GM21381 (cell line): ENCODE results near the gene VDR.
A peak's percentile ranks its signal among the peaks of the same experiment; 100 is the strongest.
"Not testable (repeated sequence)": the region's sequence is repeated elsewhere in the genome, so short reads cannot be mapped to it uniquely, and the experiment has no call there.

Experiments used
- ATAC-seq: cut with Tn5 transposase; IDR thresholded peaks from one replicate; pipeline ENCODE4 v1.9.1; 2021; ENCODE audit warnings: mild to moderate bottlenecking, moderate library complexity; ENCODE audit not compliant: unreplicated experiment

The VDR gene

GRCh38 chr12:47816403-47817271 is 88.2 kb downstream of the VDR start:
- no peak for ATAC-seq

GRCh38 chr12:47815447-47815846 is 89.3 kb downstream of the VDR start:
- not testable (repeated sequence) for ATAC-seq

DNA sequence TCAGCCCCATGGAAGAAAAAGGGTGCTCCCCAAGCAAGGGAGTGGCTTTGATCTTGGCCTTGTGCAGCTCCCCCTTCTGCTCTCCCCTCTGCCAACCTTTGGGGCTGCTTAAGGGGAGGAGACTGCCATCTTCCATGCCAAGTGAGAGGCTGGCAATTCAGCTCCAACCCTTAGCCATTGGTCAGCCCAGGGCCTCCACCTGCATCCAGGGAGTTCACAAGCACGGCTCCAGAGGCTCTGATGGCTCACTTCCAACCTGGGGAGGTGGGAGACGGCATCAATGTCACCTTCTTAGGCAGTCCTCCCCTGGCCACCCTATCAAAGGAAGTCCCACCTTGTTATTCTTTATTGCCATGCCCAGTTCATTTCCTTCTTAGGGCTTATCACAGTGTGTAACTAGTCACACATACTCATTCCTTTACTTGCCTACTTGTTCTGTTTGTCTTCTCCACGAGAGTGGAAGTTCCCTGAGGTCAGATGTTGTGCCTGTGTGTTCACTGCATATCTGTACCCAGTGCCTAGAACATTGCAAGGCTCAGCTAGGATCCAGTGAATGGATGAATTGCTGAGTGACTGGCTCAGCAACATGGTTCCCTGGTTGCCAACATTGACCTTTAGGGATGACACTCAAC is 90.1 kb downstream of the VDR start:
- no peak for ATAC-seq

- ATAC-seq: peak; percentile 10
Measured at GRCh38 chr12:47813511-47814196, 91.1 kb downstream of the VDR start.

DNA sequence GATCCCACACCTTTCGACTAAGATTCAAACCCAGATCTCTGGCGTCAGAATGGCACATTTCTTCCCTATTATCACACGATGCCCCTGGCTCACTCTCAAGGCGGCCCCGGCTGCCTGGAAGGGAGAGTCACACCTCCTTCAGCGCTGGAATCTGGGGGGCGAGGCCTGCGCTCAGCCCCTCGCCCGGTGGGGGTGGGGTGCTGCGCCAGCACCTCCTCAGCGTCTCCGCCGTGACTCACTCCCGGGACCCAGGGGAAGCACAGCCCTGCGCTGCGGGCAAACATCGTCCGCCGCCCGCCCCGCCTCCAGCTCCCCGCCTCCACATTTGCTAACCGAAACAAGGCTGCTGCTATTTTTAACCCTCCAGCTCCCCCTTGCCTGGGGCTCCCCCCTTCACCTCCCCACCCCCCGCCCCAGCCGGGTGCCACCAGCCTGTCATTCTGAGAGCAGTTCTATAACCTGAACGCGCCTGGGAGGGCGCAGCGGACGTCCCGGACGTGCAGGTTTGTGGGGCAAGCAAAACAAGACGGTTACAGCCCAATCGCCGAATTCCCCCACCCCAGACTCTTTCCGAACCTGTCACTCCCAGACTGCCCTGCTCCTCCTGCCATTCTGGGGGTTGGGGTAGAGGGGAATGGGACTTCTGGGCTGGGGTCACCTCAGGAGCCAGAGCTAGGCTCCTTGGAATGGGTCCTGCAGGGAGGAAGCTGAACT is 91.8 kb downstream of the VDR start:
- ATAC-seq: peak; percentile 66

- ATAC-seq: no peak
Measured at GRCh38 chr12:47811581-47812484, 93.0 kb downstream of the VDR start.

DNA sequence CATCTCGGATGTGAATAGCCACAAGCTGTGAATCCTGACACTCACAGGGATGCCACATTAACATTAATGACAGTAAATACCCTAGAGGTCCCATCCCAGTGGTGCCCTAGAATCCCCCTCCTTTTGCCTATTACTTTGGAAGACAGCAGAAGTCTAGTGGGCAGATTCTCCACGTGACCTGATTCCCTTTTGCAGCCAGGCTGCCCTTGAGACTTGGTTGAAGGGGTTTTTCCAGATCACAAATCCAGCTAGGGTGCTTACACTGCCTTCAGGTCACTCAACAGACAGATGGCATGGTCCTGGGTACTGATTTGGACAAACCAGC is 93.8 kb downstream of the VDR start:
- no peak for ATAC-seq

DNA sequence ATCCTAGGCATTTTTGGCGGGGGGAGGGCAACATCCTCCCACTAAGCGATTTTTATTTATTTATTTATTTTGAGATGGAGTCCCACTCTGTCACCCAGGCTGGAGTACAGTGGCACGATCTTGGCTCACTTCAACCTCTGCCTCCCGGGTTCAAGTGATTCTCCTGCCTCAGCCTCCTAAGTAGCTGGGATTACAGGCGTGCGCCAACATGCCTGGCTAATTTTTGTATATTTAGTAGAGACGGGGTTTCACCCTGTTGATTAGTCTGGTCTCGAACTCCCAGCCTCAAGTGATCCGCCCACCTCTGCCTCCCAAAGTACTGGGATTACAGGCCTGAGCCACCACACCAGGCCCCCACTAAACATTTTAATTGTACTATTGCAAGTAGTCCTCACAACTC is 95.3 kb downstream of the VDR start:
- ATAC-seq: not testable (repeated sequence)

- ATAC-seq: no peak
Measured at GRCh38 chr12:47808574-47809365, 96.0 kb downstream of the VDR start.

GRCh38 chr12:47808050-47808449 is 96.7 kb downstream of the VDR start:
- ATAC-seq: peak; percentile 39

DNA sequence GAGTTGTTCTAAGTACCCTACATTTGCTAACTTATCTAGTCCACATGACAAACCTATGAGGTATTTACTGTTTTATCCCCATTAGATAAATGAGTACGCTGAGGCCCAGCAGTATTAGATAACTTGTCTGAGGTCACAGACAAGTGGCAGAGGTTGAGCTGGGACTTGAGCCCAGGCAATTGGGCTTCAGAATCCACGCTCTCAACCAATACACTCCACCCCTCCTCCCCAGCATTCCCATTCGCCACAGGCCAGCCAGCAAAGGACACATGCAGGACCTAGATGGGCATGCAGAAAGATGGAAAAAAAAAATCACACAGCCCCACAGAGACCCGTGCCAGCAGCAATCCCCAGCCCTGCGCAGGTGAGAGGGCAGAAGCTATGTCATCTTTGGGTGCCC is 97.5 kb downstream of the VDR start:
- ATAC-seq: no peak

- ATAC-seq: no peak
Measured at GRCh38 chr12:47805417-47805816, 99.4 kb downstream of the VDR start.

DNA sequence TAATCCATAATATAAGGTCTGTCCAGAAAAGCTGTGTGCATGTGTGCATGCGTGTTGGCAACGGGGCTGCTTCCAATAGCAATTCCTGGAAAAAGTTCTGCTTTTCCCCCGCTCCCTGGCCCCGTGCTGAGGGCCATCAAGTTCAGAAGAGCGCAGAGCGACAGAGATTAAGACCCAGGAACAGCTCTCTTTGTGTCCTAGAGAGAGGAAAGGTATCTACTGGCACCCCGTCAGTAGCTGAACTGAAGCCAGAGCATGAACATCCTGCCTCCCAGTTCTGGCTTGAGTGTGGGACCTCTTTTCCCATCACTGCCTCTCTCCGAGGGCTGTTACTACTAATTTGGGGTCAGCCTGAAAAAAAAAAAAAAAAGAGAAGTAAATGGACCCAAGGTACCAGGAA is 100.6 kb downstream of the VDR start:
- no peak for ATAC-seq

DNA sequence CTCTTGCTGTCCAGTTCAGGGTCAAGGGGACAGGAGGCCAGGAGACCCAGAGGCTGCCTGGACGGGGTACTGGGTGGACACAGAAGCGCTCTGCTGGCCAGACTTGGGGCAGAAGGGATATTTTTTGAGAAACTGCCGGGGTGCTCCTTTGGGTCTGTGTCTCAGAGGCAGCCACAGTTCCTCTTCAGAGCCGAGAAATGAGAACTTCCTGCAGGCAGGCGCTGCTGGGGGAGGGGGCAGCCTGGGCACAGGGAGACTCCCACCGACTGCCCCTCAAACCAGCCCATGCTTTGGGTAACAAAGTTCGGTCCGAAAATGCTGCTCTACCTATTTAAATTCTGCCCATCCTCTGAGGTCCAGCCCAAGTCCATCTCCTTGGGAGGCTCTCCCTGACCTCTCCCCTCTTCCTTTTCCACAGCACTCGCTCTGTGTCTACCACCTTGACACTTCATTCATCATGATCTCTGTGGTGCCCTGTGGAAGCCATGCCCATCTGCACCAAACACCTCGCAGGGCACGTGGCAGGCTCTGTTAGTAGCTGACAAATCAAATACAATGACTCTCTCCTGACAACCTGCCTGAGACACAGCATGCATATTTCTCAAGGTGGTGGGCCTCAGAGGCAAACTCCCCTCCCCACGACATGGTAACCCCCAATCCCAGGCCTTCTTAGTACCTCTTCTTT is 101.5 kb downstream of the VDR start:
- ATAC-seq: no peak

GRCh38 chr12:47802312-47802711 is 102.5 kb downstream of the VDR start:
- no peak for ATAC-seq

DNA sequence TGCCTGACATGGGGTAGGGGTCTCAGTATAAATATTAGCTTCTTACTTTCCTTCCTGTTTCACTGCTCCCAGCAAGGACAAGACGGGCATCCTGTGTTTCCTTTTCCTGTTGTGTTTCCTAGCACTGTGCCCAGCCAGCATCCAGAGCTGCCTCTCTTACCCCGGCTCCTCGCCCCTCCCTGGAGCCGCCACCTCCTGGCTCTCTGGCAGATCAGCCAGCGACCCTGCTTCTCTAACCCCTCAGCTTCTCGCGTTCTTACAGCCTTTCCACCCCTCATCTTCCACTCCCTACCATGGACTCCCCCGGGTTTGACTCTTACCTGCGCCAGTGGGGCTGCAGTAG is 102.9 kb downstream of the VDR start:
- no peak for ATAC-seq

DNA sequence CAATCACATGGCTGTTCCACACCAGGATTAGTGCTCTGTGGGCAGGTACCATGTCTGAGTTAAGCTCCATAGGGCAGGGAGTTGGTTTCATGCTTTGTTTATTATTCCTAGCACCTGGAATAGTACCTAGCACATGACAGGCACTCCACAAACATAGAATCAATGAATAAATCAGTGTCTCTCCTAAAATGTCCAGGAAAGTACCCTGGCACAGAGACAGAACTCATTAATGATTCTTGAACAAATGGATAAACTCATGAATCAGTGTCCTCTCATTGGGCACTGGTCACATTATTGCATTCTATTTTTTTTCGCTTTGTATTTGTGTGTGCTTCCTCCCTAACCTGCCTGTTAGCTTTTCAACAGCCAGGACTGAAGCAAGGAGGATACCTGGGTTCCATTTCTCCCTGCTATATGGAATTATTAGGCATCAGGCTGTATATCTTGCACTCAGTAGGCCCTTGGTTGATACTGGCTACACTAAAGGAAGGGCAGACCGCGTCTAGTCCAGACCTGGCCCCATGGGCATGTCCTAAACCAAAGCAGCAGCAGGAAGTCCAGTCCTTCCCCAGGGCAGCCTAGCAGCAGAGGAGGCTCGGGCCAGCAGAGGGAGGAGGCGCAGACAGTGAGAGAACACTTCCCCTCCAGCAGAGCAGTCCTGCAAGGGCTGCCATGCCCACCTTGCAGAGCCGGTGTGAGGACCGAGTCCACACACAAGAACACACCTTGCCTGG is 103.5 kb downstream of the VDR start:
- ATAC-seq: no peak

DNA sequence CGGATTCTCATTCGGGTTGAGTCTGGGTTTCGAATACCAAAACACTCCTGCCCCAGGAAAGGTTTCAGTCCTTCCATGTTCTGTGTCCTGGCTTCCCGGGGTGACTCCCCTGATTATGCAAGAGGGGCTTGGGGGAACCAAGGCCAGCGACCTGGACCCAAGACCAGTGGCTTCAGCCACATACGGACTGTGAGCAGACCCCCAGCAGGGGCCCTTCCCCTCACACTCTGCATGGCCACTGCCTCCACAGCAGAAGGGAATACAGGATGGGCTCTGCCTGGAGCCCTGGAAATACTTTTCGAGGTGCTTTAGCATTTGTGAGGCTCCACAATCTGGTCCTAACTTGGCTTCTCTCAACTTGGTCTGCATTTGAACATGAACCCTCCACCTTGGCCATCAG is 104.2 kb downstream of the VDR start:
- no peak for ATAC-seq
